Fibroblast of lung (primary cell): ENCODE results near the gene HMCN2. TPM values are rescaled to one million over a fixed set of nuclear protein-coding genes. Genes with fewer than 3 reads are reported as not detected.

Experiments used
- DNase-seq, 2 donors: peaks; one replicate each; pipeline versions ENCODE4 v3.0.0 to v3.0.0-alpha.2; 2010; ENCODE audit warnings: low read depth in 2 of 2
- H2AFZ ChIP-seq: 2 replicates; pipeline ENCODE4 v1.5.1; 2012; ENCODE audit warnings: low read length, control low read depth, inconsistent platforms
- H3K27ac ChIP-seq: 2 replicates; pipeline ENCODE4 v1.5.1; 2011; ENCODE audit warnings: low read length, control low read depth; ENCODE audit not compliant: insufficient read depth
- H3K27me3 ChIP-seq: 2 replicates; pipeline ENCODE4 v1.5.1; 2011; ENCODE audit warnings: mild to moderate bottlenecking, low read length; ENCODE audit not compliant: control insufficient read depth, insufficient read depth
- H3K36me3 ChIP-seq: 2 replicates; pipeline ENCODE4 v1.5.1; 2011; ENCODE audit warnings: low read length; ENCODE audit not compliant: control insufficient read depth, insufficient read depth
- H3K4me1 ChIP-seq: 2 replicates; pipeline ENCODE4 v1.5.1; 2011; ENCODE audit warnings: low read length; ENCODE audit not compliant: control insufficient read depth, insufficient read depth; ENCODE audit errors: extremely low read depth
- H3K4me2 ChIP-seq: 2 replicates; pipeline ENCODE4 v1.5.1; 2011; ENCODE audit warnings: low read length, control low read depth; ENCODE audit not compliant: insufficient read depth; ENCODE audit errors: extremely low read depth
- H3K4me3 ChIP-seq, 4 experiments: fragments of 200-600 bp in 1 of 4; sonication (generic) in 1 of 4; replicated peaks in 1 of 4; 2 replicates each; pipeline ENCODE4 v1.5.1; 2011 to 2016; ENCODE audit warnings: low read length in 4 of 4, low read depth in 3 of 4, mild to moderate bottlenecking in 3 of 4, control low read depth in 2 of 4, inconsistent platforms in 1 of 4, mixed read lengths in 1 of 4; ENCODE audit not compliant: insufficient read depth in 1 of 4; ENCODE audit errors: control extremely low read depth in 1 of 4
- H3K79me2 ChIP-seq: 2 replicates; pipeline ENCODE4 v1.5.1; 2012; ENCODE audit warnings: mild to moderate bottlenecking, low read length, inconsistent platforms; ENCODE audit not compliant: control insufficient read depth, insufficient read depth
- H3K9ac ChIP-seq: 2 replicates; pipeline ENCODE4 v1.5.1; 2011; ENCODE audit warnings: mild to moderate bottlenecking, low read length, control low read depth; ENCODE audit not compliant: insufficient read depth
- H3K9me3 ChIP-seq: 2 replicates; pipeline ENCODE4 v1.5.1; 2012; ENCODE audit warnings: low read depth, low read length; ENCODE audit not compliant: control insufficient read depth, insufficient read depth
- H4K20me1 ChIP-seq: 2 replicates; pipeline ENCODE4 v1.5.1; 2011; ENCODE audit warnings: low read length; ENCODE audit not compliant: control insufficient read depth, insufficient read depth; ENCODE audit errors: extremely low read depth
- CTCF ChIP-seq, 2 donors: IDR thresholded peaks in 1 of 2; conservative IDR thresholded peaks in 1 of 2; 1 replicate in 1 of 2; 2 replicates in 1 of 2; pipeline ENCODE4 v1.5.1; 2011 to 2012; ENCODE audit warnings: low read length in 2 of 2, control low read depth in 1 of 2, inconsistent platforms in 1 of 2, low read depth in 1 of 2, mild to moderate bottlenecking in 1 of 2
- EZH2 ChIP-seq: IDR thresholded peaks from 2 replicates; pipeline ENCODE4 v1.5.1; 2012; ENCODE audit warnings: low read length, control low read depth, mild to moderate bottlenecking; ENCODE audit errors: missing control alignments
- polyA plus RNA-seq, 2 donors: library from polyadenylated mRNA; depleted of rRNA in 1 of 2; stranded (reverse) in 1 of 2; unstranded in 1 of 2; fragments of >200 nt; gene quantifications; 2 replicates each; pipeline ENCODE4 v1.2.1, GENCODE V29; 2011 to 2012; ENCODE audit warnings: missing spikeins in 1 of 2
- total RNA-seq: library from RNA; depleted of rRNA; stranded (reverse); fragments of >200 nt; gene quantifications from 2 replicates; pipeline ENCODE4 v1.2.1, GENCODE V29; 2014

The HMCN2 gene
- total and polyA plus RNA-seq, 2 donors (not counting 1 experiment from before 2014, with no cell fraction given) = under 0.01 TPM; not detected in 1

- Histone ChIP-seq H3K79me2 (no peaks in the 10 kb centered on the region), H3K4me3 (no peak overlapping the region), H2AFZ (no peak overlapping the region), H3K9me3 (no peaks in the 10 kb centered on the region), H3K4me1 (no peaks in the 10 kb centered on the region), H3K27me3 (peaks cover 15% of the 10 kb centered on the region), H3K36me3 (no peaks in the 10 kb centered on the region), H3K4me2 (no peak overlapping the region), H3K27ac (no peak overlapping the region), H4K20me1 (no peaks in the 10 kb centered on the region), H3K9ac (no peak overlapping the region)
- TF ChIP-seq CTCF (conservative IDR thresholded peaks at IDR 0.05 in 1 of 2, IDR thresholded peaks at IDR 0.05 in 1 of 2; ENCODE audit: low read depth in 1 of 2, low read length in 2 of 2) = no peak
- no peak for TF ChIP-seq EZH2
- DNase-seq = no peak
Measured at GRCh38 chr9:130307667-130307943, 42.0 kb downstream of the HMCN2 start.

GRCh38 chr9:130308081-130308571 is 42.6 kb downstream of the HMCN2 start:
- Histone ChIP-seq H4K20me1 (no peaks in the 10 kb centered on the region), H3K4me2 (no peak overlapping the region), H3K4me3 (no peak overlapping the region), H2AFZ (no peak overlapping the region), H3K27me3 (peaks cover 10% of the 10 kb centered on the region), H3K9ac (no peak overlapping the region), H3K9me3 (no peaks in the 10 kb centered on the region), H3K27ac (no peak overlapping the region), H3K4me1 (no peaks in the 10 kb centered on the region), H3K36me3 (no peaks in the 10 kb centered on the region), H3K79me2 (no peaks in the 10 kb centered on the region)
- TF ChIP-seq EZH2 = no peak
- TF ChIP-seq CTCF (conservative IDR thresholded peaks at IDR 0.05 in 1 of 2, IDR thresholded peaks at IDR 0.05 in 1 of 2; ENCODE audit: low read depth in 1 of 2, low read length in 2 of 2) = no peak
- DNase-seq = no peak

GRCh38 chr9:130309689-130310455 is 44.3 kb downstream of the HMCN2 start:
- no peak for DNase-seq
- no peak for TF ChIP-seq EZH2
- TF ChIP-seq CTCF (conservative IDR thresholded peaks at IDR 0.05 in 1 of 2, IDR thresholded peaks at IDR 0.05 in 1 of 2; ENCODE audit: low read depth in 1 of 2, low read length in 2 of 2) = no peak
- H3K36me3 ChIP-seq = no peaks in the 10 kb centered on the region
- H3K27me3 ChIP-seq = peaks cover 3% of the 10 kb centered on the region
- no peaks in the 10 kb centered on the region for H3K79me2 ChIP-seq
- H3K9ac ChIP-seq = no peak overlapping the region
- no peaks in the 10 kb centered on the region for H3K9me3 ChIP-seq
- no peak overlapping the region for H3K4me3 ChIP-seq
- no peak overlapping the region for H2AFZ ChIP-seq
- no peaks in the 10 kb centered on the region for H4K20me1 ChIP-seq
- H3K27ac ChIP-seq = no peak overlapping the region
- H3K4me1 ChIP-seq = no peaks in the 10 kb centered on the region
- H3K4me2 ChIP-seq = no peak overlapping the region
